ENCODE measurements around the gene CACNA1A. TPM values are rescaled to one million over a fixed set of nuclear protein-coding genes. Genes with fewer than 3 reads are reported as not detected.

CACNA1A gene
- total RNA-seq, 4 donors from 2014 or later, result 0.33 to 0.75 (median 0.43) TPM

- intact Hi-C loops (cut with DNase I), result no loop called here
- DNase-seq (ENCODE audit: extremely low spot score), result no peak
- H3K4me3 ChIP-seq, result no peak overlapping the region
- no peaks in the 10 kb centered on the region for H3K9me3 ChIP-seq
- H3K36me3 ChIP-seq, result no peaks in the 10 kb centered on the region
- peaks cover 0 to 13% (median 9%) of the 10 kb centered on the region in 4 donors for H3K4me1 ChIP-seq
- no peak overlapping the region for H3K27ac ChIP-seq (replicated peaks in 1 of 4)
- no peak for TF ChIP-seq EP300 (IDR thresholded peaks at IDR 0.05)
- peak in 2 of 3 experiments; percentile 36 to 51 for TF ChIP-seq CTCF (IDR thresholded peaks at IDR 0.05)
- TF ChIP-seq POLR2A (IDR thresholded peaks at IDR 0.05; ENCODE audit: low read depth), result no peak
- no peak for TF ChIP-seq POLR2AphosphoS5 (IDR thresholded peaks at IDR 0.05)
- no peaks in the 10 kb centered on the region for H3K27me3 ChIP-seq
- 70% methylated on average over 5 of the region's 7 CpGs for WGBS
Observed at GRCh38 chr19:13212759-13213330, 293.4 kb downstream of the CACNA1A start.

- no peak overlapping the region for H3K4me3 ChIP-seq
- H3K36me3 ChIP-seq, result no peaks in the 10 kb centered on the region
- no peak for DNase-seq (ENCODE audit: extremely low spot score)
- peaks cover 0 to 21% (median 18%) of the 10 kb centered on the region in 4 donors for H3K4me1 ChIP-seq
- WGBS, result 93% methylated on average over 13 of the region's 16 CpGs
- H3K27ac ChIP-seq (replicated peaks in 1 of 4), result no peak overlapping the region
- no peaks in the 10 kb centered on the region for H3K9me3 ChIP-seq
- intact Hi-C loops (cut with DNase I), result no loop called here
- no peak for TF ChIP-seq POLR2AphosphoS5 (IDR thresholded peaks at IDR 0.05)
- no peaks in the 10 kb centered on the region for H3K27me3 ChIP-seq
Observed at GRCh38 chr19:13211426-13212308, 294.6 kb downstream of the CACNA1A start.

- Histone ChIP-seq H3K27ac (replicated peaks in 1 of 4) (no peak overlapping the region), H3K27me3 (no peaks in the 10 kb centered on the region), H3K4me1 (peaks cover 0 to 21% (median 18%) of the 10 kb centered on the region in 4 donors), H3K36me3 (no peaks in the 10 kb centered on the region), H3K4me3 (no peak overlapping the region), H3K9me3 (no peaks in the 10 kb centered on the region)
- intact Hi-C loops (cut with DNase I), result no loop called here
- TF ChIP-seq EP300 (IDR thresholded peaks at IDR 0.05) (no peak), CTCF (IDR thresholded peaks at IDR 0.05) (no peak), POLR2A (IDR thresholded peaks at IDR 0.05; ENCODE audit: low read depth) (no peak), POLR2AphosphoS5 (IDR thresholded peaks at IDR 0.05) (no peak)
- DNase-seq (ENCODE audit: extremely low spot score), result no peak
- 77% methylated on average over 19 of the region's 20 CpGs for WGBS
Observed at GRCh38 chr19:13210941-13211340, 295.3 kb downstream of the CACNA1A start.

- H3K36me3 ChIP-seq, result no peaks in the 10 kb centered on the region
- intact Hi-C loops (cut with DNase I), result no loop called here
- WGBS, result 75% methylated on average over 13 of the region's 13 CpGs
Observed at GRCh38 chr19:13210339-13210775, 295.9 kb downstream of the CACNA1A start.

More at GRCh38 chr19:13210339-13210775, 295.9 kb downstream of the CACNA1A start:
- Histone ChIP-seq H3K9me3 (no peaks in the 10 kb centered on the region), H3K4me3 (no peak overlapping the region), H3K27ac (replicated peaks in 1 of 4) (no peak overlapping the region), H3K27me3 (no peaks in the 10 kb centered on the region), H3K4me1 (peaks cover 0 to 21% (median 18%) of the 10 kb centered on the region in 4 donors)
- DNase-seq (ENCODE audit: extremely low spot score), result no peak
- TF ChIP-seq EP300 (IDR thresholded peaks at IDR 0.05) (no peak), POLR2AphosphoS5 (IDR thresholded peaks at IDR 0.05) (no peak), POLR2A (IDR thresholded peaks at IDR 0.05; ENCODE audit: low read depth) (no peak), CTCF (IDR thresholded peaks at IDR 0.05) (no peak)

Measured in esophagus muscularis mucosa (tissue), 4 donors.